ENCODE measurements around the gene PRRT1B. TPM values are rescaled to one million over a fixed set of nuclear protein-coding genes. Genes with fewer than 3 reads are reported as not detected.
A peak's percentile ranks its signal among the peaks of the same experiment; 100 is the strongest.

Gene PRRT1B
- total RNA-seq: 1 to 10 TPM in 4 of 6 experiments, under 1 TPM in 2; 0.25 to 7.3 (median 2.4) TPM
- long read RNA-seq: 0 reads

DNA sequence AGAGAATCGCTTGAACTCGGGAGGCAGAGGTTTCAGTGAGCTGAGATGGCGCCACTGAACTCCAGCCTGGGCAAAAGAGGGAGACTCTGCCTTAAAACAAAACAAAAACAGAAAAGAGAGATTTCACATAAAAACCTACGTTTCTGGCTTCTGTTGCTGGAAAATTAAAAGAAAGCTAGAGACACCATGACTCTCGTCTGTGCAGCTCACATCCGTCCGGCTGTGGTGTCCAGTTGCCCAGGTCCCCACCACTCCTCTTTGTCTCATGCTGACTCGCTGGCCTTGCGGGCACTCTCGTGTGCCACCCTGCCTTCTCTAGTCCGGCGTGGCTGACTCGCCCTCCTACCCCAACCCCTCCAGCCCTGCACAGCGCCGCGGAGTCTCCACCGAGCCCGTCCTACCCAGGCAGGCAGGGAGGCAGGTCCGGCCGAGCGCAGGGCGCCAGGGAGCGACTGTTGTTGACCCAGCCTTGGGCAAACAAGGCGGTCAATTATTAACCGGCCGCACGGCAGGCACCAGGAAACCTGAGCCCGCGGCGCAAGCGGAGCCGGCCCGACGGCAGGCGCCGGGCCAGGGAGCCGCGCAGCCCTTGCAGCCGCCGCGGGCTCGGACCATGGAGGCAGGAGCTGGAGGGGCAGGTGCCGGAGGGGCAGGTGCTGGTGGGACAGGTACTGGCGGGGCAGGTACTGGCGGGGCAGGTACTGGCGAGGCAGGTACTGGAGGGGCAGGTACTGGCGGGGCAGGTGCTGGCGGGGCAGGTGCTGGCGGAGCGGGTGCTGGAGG, at the start of gene PRRT1B:
Gene PRRT1B (plus strand): TSS at position 521 of the 783 bp plus-strand sequence. CDS start 93 bp downstream, at position 614.
- Histone ChIP-seq H3K4me1 (peaks cover 0 to 14% (median 0%) of the 10 kb centered on the region in 4 donors), H3K36me3 (no peaks in the 10 kb centered on the region), H3K9me3 (peaks cover 0 to 5% (median 0%) of the 10 kb centered on the region in 4 donors), H3K27me3 (no peaks in the 10 kb centered on the region), H3K27ac (peak within 1 kb of the TSS in 2 of 3 donors; percentile 67 to 71), H3K4me3 (peak within 1 kb of the TSS; percentile 21 to 55 (median 55))
- DNase-seq (peak; percentile 91 to 95 (median 94)), ATAC-seq (peak; percentile 98 to 99 (median 98))
- 24% methylated on average over 34 of the region's 50 CpGs for WGBS (ENCODE audit: insufficient coverage, low coverage, low lambda C conversion rate, missing lambda C conversion rate)
- intact Hi-C loops (cut with DNase I): no loop called here
- no peak for TF ChIP-seq POLR2A (IDR thresholded peaks at IDR 0.05)
- TF ChIP-seq, protein P1, sequence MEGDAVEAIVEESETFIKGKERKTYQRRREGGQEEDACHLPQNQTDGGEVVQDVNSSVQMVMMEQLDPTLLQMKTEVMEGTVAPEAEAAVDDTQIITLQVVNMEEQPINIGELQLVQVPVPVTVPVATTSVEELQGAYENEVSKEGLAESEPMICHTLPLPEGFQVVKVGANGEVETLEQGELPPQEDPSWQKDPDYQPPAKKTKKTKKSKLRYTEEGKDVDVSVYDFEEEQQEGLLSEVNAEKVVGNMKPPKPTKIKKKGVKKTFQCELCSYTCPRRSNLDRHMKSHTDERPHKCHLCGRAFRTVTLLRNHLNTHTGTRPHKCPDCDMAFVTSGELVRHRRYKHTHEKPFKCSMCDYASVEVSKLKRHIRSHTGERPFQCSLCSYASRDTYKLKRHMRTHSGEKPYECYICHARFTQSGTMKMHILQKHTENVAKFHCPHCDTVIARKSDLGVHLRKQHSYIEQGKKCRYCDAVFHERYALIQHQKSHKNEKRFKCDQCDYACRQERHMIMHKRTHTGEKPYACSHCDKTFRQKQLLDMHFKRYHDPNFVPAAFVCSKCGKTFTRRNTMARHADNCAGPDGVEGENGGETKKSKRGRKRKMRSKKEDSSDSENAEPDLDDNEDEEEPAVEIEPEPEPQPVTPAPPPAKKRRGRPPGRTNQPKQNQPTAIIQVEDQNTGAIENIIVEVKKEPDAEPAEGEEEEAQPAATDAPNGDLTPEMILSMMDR (IDR thresholded peaks at IDR 0.05): no peak

DNA sequence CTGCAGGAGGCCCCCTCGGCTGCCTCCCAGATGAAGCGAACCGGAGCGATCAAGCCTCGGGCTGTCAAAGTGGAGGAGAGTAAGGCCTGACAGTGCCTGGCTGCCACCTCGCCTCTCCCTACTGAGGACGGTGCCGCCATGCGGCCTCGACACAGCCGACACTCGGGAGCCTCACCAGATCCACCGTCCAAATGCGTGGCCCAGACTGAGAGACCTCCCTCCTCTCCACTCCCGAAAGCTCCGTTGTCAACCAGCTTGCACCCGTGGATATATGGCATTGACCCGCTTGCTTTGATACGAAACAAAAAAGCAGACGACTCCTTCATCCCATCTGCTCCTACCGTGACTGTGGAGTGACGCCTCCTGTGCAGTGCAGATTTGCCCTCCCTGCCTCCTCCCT, 49.5 kb upstream of the PRRT1B start:
- no peak for DNase-seq

DNA sequence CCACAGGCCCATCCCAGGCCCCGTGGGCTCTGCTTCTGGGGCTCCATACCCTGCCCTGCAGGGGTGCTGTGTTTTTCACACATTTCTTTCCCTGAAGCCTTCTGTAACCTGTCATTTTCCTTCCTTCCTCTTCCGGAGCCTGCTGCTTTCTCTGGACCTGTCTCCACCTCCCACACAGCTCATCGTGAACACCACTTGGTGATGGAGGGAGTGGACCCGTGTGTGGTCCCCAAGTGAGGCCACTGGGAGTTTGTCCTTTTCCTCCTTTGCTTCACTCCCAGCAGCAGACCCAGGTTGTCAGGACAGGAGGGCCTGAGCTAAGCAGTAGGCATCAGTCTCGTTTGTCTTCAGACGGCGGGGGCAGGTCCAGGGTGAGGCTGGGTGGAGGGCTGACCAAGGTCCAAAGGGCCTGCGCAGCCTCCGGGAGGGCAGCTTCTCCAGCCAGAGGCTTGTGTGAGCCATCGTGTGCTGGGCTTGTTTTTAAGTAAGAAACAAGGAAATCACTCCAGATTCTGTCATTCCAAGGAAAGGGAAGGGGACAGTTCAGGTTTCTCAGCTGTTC, 48.4 kb upstream of the PRRT1B start:
- H3K4me3 ChIP-seq: no peak overlapping the region
- peak in 2 of 4 donors; percentile 19 to 53 for ATAC-seq
- H3K27ac ChIP-seq: no peak overlapping the region
- H3K4me1 ChIP-seq: no peaks in the 10 kb centered on the region
- no peak for DNase-seq
- H3K27me3 ChIP-seq: no peaks in the 10 kb centered on the region
- WGBS (ENCODE audit: insufficient coverage, low coverage, low lambda C conversion rate, missing lambda C conversion rate): 65% methylated on average over 4 of the region's 10 CpGs
- no peaks in the 10 kb centered on the region for H3K9me3 ChIP-seq
- no peak for TF ChIP-seq POLR2A (IDR thresholded peaks at IDR 0.05)
- TF ChIP-seq, protein P1 (IDR thresholded peaks at IDR 0.05): no peak
- intact Hi-C loops (cut with DNase I): no loop called here
- H3K36me3 ChIP-seq: peaks cover 0 to 62% (median 36%) of the 10 kb centered on the region in 4 donors

More for the DNA sequence above, 49.5 kb upstream of the PRRT1B start:
- no peaks in the 10 kb centered on the region for H3K4me1 ChIP-seq
- no peaks in the 10 kb centered on the region for H3K27me3 ChIP-seq
- no peak overlapping the region for H3K27ac ChIP-seq
- no peak overlapping the region for H3K4me3 ChIP-seq
- TF ChIP-seq, protein P1 (IDR thresholded peaks at IDR 0.05): no peak
- TF ChIP-seq POLR2A (IDR thresholded peaks at IDR 0.05): no peak
- 75% methylated on average over 3 of the region's 22 CpGs for WGBS (ENCODE audit: insufficient coverage, low coverage, low lambda C conversion rate, missing lambda C conversion rate)
- intact Hi-C loops (cut with DNase I): no loop called here
- no peaks in the 10 kb centered on the region for H3K9me3 ChIP-seq
- H3K36me3 ChIP-seq: peaks cover 0 to 74% (median 45%) of the 10 kb centered on the region in 4 donors
- ATAC-seq: no peak

DNA sequence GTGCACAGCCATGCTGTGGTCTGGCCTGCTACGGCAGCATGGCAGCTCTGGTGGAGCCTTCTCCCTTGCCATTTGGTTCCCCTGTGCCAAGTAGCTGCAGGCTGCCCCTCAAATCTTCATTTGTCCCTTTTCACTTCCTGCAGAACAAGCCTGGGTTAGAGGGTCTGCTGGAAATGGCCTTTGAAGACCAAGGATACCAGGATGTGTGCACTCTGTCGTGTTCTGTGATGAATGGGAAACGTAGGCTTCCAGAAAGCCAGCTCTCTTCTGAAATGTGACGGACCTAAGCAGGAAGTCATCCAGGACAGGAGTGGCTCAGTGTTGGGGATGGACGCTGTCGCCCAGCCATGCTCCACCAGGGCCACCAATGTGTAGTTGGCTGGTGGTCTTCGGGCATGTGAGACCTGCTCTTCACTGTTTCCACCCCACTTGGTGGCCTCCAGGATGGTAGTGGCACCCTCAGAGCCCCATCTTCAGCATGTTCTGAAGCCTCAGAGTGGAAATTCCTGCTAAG, 46.0 kb upstream of the PRRT1B start:
- no CpG with 5 or more reads among the region's 7 CpGs for WGBS (ENCODE audit: insufficient coverage, low coverage, low lambda C conversion rate, missing lambda C conversion rate)
- no peak overlapping the region for H3K27ac ChIP-seq
- intact Hi-C loops (cut with DNase I): no loop called here
- TF ChIP-seq, protein P1 (IDR thresholded peaks at IDR 0.05): no peak
- no peak for TF ChIP-seq POLR2A (IDR thresholded peaks at IDR 0.05)
- H3K4me3 ChIP-seq: no peak overlapping the region
- peaks cover 0 to 40% (median 22%) of the 10 kb centered on the region in 4 donors for H3K36me3 ChIP-seq
- ATAC-seq (no peak), DNase-seq (no peak)
- no peaks in the 10 kb centered on the region for H3K9me3 ChIP-seq
- H3K4me1 ChIP-seq: peaks cover 0 to 12% (median 4%) of the 10 kb centered on the region in 4 donors
- no peaks in the 10 kb centered on the region for H3K27me3 ChIP-seq

Measured in right lobe of liver (tissue), 6 donors.